Choroid plexus epithelial cell (primary cell): ENCODE measurements around the gene CDHR4.

Experiments used
- DNase-seq: peaks from one replicate; pipeline ENCODE4 v3.0.0-alpha.2; 2010; ENCODE audit warnings: low read depth
- H3K4me3 ChIP-seq: 2 replicates; pipeline ENCODE4 v1.5.1; 2011; ENCODE audit warnings: low read depth, mild to moderate bottlenecking, control low read depth, low read length, moderate library complexity
- TF ChIP-seq, protein P1 (sequence below): conservative IDR thresholded peaks from 2 replicates; pipeline ENCODE4 v1.5.1; 2011; ENCODE audit warnings: low read depth, mild to moderate bottlenecking, control low read depth, inconsistent platforms, low read length, moderate library complexity

Gene CDHR4

DNA sequence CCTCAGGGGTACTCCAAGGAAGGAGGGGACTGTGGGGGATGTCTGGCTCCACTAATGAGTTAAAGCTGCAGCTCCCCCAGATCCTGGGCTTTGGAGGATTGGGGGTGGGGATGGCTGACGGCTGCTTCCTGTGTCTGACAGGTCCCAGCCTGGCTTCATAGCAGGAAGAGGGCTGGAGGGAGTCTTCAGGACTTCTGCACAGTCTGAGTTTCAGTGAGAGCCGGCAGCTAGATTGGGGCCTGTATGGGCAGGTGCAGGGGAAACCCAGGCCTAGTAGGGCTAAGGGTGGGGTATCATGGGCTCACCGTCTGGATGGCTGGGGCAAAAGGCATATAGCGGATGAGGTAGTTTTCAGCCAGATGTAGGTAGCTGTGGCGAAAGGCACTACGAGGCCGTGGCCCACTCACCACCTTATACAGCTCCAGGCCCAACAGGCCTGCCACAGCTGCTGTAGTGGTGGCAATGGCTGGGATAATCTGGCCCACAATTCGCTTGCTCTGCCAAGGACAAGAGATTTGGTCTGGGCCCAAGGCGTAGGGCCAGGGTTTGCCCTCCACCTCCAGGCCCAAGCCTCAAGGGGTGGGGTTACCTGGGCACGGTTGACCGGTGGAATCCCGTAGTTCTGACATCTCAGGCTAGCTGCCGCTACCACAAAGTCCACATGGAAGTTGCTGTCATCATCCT, 7.9 kb upstream of the CDHR4 start:
- no peak overlapping the region for H3K4me3 ChIP-seq
- no peak for DNase-seq

GRCh38 chr3:49806850-49807249, 7.2 kb upstream of the CDHR4 start:
- no peak overlapping the region for H3K4me3 ChIP-seq
- no peak for DNase-seq
- TF ChIP-seq, protein P1, sequence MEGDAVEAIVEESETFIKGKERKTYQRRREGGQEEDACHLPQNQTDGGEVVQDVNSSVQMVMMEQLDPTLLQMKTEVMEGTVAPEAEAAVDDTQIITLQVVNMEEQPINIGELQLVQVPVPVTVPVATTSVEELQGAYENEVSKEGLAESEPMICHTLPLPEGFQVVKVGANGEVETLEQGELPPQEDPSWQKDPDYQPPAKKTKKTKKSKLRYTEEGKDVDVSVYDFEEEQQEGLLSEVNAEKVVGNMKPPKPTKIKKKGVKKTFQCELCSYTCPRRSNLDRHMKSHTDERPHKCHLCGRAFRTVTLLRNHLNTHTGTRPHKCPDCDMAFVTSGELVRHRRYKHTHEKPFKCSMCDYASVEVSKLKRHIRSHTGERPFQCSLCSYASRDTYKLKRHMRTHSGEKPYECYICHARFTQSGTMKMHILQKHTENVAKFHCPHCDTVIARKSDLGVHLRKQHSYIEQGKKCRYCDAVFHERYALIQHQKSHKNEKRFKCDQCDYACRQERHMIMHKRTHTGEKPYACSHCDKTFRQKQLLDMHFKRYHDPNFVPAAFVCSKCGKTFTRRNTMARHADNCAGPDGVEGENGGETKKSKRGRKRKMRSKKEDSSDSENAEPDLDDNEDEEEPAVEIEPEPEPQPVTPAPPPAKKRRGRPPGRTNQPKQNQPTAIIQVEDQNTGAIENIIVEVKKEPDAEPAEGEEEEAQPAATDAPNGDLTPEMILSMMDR: no peak

More for the DNA sequence above, 7.9 kb upstream of the CDHR4 start:
- TF ChIP-seq, protein P1: no peak

DNA sequence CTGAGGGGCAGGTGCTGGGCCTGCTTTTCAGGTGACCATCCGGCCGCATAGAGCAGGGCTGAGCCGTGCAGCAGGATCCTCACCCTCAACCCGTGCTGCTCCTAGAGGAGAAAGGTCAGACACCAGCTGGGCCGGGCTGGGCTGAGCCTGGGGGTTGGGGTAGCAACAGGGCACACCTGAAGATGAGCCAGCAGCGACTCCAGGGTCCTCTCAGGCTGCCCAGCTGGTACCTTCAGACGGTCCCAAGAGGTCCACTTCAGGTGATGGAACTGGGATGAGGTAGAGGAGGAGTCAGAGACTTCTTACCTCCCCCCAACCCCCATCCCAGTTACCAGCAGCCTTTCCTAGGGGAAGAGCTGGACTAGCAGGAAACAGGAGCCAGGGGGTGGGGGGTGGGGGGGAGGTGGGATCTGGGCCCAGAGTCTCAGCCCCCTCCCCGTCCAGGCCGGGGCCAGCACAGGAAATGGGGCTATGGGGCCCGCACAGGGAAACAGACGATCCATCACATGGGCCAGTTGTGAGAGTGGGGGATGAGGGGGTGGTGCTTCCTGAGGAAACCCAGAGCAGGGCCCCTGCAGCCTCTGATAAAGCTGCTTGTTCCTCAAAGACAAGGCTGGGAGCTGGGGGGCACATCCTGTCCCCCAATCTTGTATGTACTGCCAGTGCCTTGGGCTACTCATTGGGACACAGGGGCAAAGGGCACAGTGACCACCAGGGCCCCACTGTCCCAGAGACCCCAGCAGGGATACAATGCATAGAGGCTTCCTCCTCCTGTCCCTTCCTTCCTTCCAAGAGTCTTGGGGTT, 6.4 kb upstream of the CDHR4 start:
- DNase-seq: peak; percentile 49
- H3K4me3 ChIP-seq: peak overlapping the region; percentile 14

DNA sequence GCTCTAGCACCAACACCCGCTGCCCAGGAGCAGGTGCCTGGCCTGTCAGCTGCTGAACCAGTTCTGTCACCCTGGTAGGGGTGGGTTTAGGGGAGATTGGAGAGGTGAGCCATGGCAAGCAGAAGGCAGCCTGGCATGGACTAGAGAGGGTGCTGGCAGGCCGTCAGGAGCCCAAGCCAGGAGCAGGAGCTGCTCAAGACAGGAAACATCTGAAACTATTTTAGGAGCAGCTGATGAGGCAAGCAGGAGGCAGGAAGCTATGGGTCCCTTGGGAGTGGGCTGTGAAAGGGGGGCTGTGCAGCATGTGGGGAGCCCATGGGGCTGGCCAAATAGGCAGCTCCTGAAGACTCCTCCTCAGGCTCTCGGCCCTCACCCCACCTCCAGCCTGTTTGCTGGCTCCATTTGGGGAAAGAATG, 5.7 kb upstream of the CDHR4 start:
- H3K4me3 ChIP-seq: no peak overlapping the region
- peak; percentile 91 for DNase-seq
- TF ChIP-seq, protein P1: no peak

More for the DNA sequence above, 6.4 kb upstream of the CDHR4 start:
- TF ChIP-seq, protein P1: no peak

DNA sequence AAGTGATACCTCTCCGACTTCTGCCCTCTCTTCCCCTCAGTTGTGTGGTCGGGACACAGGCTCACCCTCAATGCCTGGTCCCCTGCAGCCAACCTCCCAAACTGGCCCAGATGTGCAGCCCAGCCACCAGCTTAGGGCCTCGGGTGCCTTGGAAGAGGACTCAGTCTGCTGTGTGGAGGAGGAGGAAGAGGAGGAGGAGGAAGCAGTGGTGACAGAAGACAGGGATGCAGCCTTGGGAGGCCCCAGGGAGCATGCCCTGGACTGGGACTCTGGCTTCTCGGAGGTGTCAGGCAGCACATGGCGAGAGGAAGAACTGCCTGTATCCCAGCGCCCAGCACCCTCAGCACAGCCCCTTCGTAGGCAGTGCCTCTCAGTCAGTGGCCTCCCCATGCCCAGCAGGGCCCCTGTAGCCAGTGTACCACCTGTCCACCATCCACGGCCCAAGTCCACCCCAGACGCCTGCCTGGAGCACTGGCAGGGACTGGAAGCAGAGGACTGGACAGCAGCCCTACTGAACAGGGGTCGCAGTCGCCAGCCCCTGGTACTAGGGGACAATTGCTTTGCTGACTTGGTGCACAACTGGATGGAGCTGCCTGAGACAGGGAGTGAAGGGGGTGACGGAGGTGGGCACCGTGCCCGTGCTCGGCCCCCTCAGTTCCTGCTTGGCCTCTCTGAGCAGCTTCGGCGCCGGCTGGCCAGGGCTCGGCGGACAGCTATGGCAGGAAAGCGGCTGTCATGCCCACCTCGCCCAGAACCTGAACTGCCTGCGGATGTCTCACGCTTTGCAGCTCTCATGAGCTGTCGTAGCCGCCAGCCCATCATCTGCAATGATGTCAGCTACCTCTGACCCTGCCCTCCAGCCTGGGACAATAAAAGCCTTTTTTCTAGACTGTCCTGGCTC, 4.7 kb upstream of the CDHR4 start:
- TF ChIP-seq, protein P1: no peak
- peak overlapping the region; percentile 84 for H3K4me3 ChIP-seq
- no peak for DNase-seq

DNA sequence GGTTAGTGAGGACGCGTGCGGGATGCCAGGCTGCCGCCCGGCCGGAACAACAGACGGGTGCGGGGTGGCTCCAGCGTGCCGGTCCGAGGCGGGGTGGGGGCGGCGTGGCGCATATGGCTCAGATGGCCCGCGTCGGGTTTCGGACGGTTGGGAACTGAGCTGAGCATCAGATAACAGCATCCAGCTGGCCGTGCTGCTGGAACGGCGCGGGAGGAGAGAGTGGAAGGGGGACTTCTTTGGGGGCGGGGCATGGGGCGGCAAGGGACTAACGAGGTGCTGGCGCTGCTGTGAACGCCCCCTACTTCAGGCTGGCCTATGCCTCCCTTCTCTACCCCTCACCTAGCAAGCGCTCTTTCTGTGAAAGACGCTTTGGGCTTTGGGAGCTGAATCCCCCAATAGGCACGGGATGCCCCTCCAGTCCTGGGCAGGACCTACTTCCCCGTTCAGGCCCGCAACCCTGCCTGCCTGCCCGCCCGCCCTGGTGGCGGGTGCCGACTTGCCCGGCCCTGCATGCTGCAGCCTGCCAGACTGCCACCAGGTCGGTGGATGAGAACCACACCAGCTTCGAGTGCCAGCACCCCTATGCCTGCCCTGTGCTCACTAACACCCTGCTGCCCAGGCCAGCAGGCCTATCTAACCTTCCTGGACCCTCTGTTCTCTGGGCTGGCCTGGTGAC, 3.9 kb upstream of the CDHR4 start:
- TF ChIP-seq, protein P1: no peak
- DNase-seq: peak; percentile 35
- peak overlapping the region; percentile 84 for H3K4me3 ChIP-seq
